Mesangial cell (primary cell): ENCODE results near the gene ACOX2. TPM values are rescaled to one million over a fixed set of nuclear protein-coding genes. Genes with fewer than 3 reads are reported as not detected.

Source experiments
- total RNA-seq: library from RNA; depleted of rRNA; stranded (reverse); fragments of >200 nt; gene quantifications from 2 replicates; pipeline ENCODE4 v1.2.3, GENCODE V29; 2015

ACOX2 gene
- 2.0 and 2.2 TPM in 2 replicates for total RNA-seq

GRCh38 chr3:58536501-58537411 is at the start of gene ACOX2:
Gene ACOX2, minus strand, starts transcription at chr3:58537190. Its CDS starts 2,084 bp downstream, at chr3:58535106.

GRCh38 chr3:58577269-58577821 is 40.4 kb upstream of the ACOX2 start, which contains the start of gene FAM107A:
Gene FAM107A, minus strand, starts transcription at chr3:58577391. Its CDS starts 7,531 bp downstream, at chr3:58569860.

GRCh38 chr3:58491506-58492402 is 45.2 kb downstream of the ACOX2 start, which contains the start of gene KCTD6:
Gene KCTD6, plus strand, starts transcription at chr3:58492096. Its CDS starts 6,660 bp downstream, at chr3:58498756.

Other genes starting within 250 kb of the ACOX2 start
- gene RPP14, start 230.9 kb downstream of the ACOX2 start, total RNA-seq, result 8.1 and 8.3 TPM in 2 replicates
- gene HTD2, start 230.7 kb downstream of the ACOX2 start, total RNA-seq, result 4.4 and 7.4 TPM in 2 replicates
- 13.4 and 19.9 TPM in 2 replicates for gene PXK, start 204.3 kb downstream of the ACOX2 start, total RNA-seq
- 52.0 and 61.3 TPM in 2 replicates for gene PDHB, start 103.4 kb downstream of the ACOX2 start, total RNA-seq
- 4.2 and 5.5 TPM in 2 replicates for gene KCTD6, start 45.1 kb downstream of the ACOX2 start, total RNA-seq
- gene FAM107A, start 40.2 kb upstream of the ACOX2 start, total RNA-seq, result 0.13 and 0.16 TPM in 2 replicates
- not detected in 2 replicates for gene FAM3D, start 129.6 kb upstream of the ACOX2 start, total RNA-seq